Activated naive CD4-positive, alpha-beta T cell treated with anti-CD3 and anti-CD28 coated beads, Interleukin-2, amount 50 U/mL, for 16 hours (primary cell): ENCODE measurements around the gene DELE1.
"Not testable (repeated sequence)": the region's sequence is repeated elsewhere in the genome, so short reads cannot be mapped to it uniquely, and the experiment has no call there.

ENCODE experiments used
- DNase-seq: peaks from one replicate; pipeline ENCODE4 v3.0.0-alpha.2; 2020

The DELE1 gene

DNA sequence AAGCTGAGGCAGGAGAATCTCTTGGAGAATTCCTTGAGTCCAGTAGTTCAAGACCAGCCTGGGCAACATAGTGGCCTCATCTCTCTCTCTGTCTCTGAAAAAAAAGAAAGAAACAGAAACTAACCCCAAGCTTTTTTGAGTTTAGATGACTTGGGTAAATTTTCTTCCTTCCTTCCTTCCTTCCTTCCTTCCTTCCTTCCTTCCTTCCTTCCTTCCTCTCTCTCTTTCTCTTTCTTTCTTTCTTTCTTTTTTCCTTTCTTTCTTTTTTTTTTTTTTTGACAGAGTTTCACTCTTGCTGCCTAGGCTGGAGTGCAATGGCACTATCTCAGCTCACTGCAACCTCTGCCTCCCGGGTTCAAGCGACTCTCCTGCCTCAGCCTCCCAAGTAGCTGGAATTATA lies 33.2 kb upstream of the DELE1 start:
- not testable (repeated sequence) for DNase-seq

DNA sequence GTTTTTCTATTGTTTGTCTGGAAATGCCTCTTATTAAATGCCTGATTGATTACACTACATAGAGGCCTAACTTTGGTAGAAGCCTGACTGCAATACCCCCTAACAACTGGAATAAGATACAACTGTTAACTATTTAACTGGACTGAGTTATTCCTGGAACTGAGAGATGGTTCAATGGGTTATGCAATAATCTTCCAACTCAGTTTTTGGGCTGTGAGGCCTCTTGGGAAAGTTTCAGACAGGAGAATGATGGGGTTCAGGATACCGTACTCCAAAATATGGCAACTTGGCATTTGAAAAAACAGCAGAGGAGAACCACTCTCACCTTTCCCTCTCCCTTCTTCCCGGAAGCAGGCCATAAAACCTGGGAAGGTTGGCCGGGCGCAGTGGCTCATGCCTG lies 26.2 kb upstream of the DELE1 start:
- no peak for DNase-seq

DNA sequence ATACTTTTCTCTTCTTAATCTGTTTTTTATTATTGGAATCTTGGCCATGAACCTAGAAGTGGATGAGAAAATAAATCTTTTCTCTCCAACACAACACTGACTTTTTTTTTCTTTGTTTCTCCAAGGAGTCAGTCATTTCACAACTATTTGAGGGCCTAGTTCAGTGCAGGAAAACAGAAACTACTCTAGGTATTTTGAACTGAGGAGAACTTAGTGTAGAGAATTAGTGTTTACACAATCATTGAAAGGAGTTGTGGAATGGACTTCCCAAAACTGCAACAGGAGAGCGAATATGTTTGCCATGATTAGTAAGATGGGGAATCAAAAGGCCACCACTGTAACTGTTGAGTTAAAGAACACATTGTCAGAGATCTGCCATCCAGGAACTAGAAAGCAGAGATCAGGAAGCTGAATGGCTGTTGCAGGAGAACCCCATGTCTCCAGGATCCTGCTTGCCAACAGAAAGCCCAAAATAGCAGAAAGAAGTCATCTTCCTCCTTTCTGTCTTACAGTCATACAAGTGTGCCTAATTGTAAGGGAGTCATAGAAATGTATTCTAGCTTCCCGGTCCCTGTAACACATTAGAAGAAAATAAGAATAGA lies 25.1 kb upstream of the DELE1 start:
- DNase-seq: no peak

DNA sequence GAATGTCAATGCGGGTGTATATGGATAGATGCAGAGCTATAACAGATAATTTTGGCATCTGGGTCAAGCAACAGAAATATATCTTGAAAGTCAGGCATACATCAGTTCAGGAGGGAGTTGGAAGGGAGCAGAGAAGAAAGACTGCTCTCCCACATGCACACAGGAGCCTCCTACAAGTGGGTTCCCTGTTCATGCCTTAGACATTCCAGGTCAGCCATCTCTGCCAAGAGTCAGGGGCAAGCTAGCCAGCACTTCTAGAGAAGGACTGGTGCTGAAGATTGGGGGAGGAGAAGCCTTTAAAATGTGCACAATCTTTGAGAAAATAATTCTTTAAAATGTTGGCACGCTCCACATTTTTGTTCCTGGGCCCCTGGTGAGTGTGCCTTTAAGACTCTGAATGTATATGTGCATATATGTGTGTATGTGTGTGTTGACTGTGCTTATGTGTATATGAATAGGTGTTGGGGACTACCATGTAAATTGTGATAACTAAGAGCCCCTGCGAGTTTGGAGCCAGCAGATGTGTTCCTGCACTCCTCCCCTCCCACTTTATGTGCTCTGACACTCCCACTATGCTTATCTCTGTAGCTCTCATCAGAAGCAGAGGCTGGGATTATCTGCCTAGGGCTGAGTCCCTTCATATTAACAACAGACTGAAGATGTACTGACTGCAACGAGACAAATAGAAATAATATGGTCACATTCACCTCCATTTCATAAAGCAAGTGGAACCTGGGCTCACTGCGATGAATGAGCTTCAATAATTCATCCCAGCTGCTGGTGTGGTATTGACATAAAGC lies 21.5 kb upstream of the DELE1 start:
- DNase-seq: no peak

DNA sequence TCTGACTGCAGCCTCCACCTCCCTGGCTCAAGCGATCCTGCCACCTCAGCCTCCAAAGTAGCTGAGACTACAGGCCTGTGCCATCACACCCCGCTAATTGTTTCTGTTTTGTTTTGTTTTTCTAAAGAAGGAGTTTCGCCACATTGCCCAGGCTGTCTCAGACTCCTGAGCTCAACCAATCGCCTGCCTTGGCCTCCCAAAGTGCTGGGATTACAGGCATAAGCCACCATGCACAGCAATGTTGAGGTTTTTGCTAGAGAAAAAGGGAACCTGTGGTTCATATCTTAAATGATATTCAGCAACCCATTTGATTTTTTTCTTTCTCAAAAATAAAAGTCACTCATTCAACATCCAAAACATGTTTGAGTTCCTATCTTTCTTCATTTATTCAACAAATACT lies 20.4 kb upstream of the DELE1 start:
- no peak for DNase-seq

DNA sequence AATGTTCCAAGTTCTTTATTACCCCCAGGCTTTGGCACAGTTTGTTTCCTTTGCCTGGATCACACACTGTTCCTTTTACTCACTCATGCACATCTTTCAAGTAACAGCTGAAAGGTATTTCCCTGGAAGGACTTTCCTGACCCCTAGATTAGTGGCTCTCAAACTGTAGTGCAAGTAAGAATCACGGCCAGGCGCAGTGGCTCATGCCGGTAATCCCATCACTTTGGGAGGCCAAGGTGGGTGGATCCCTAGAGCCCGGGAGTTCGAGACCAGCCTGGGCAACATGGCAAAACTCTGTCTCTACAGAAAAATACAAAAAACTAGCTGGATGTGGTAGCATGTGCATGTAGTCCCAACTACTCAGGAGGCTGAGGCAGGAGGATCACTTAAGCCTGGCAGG lies 19.1 kb upstream of the DELE1 start:
- DNase-seq: no peak

DNA sequence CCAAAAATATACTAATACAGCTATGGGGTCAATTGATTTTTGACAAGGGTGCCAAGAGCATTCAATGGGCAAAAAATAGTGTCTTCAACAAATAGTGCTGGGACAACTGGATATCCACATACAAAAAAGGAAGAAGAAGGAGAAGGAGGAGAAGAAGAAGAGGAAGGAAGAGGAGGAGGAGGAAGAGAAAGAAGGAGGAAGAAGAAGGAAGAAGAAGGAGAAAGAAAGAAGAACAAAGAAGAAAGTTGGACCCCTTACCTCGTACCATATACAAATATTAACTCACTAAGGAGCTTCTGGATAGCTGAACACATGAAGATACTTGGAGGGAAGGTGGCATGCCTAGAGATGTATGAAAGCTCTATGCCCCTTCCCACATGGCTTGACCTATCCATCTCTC lies 17.2 kb upstream of the DELE1 start:
- DNase-seq: no peak

DNA sequence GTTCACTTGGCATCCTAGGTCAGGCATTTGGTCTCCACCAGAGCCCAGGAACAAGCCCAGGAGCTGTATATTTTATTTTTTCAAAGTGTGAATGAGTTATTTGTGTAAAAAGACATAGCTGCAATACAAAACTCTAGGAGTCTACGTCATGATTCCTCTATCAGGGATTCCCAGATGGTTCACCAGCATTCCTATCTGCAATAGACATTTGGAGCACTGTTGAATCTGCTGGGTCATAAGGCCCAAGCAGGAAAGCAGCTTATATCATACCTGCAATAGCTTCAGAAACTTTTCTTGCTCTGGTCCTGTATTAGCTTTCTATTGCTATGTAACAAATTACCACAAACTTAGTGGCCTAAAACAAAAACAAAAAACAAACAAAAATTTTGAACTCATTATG lies 16.7 kb upstream of the DELE1 start:
- no peak for DNase-seq

DNA sequence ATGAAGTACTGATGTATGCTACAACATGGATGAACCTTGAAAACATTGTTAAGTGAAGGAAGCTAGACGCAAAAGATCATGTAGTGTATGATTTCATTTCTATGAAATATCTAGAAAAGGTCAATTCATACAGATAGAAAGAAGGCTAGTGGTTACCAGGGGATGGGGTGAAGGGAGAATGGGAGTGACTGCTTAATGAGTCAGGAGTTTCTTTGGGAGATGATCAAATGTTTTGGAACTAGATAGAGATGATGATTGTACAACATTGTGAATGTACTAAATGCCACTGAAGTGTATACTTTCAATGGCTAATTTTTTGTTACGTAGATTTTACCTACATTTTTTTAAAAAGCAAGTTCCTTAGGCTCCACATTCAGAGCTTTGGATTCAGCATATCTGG lies 14.9 kb upstream of the DELE1 start:
- DNase-seq: no peak

DNA sequence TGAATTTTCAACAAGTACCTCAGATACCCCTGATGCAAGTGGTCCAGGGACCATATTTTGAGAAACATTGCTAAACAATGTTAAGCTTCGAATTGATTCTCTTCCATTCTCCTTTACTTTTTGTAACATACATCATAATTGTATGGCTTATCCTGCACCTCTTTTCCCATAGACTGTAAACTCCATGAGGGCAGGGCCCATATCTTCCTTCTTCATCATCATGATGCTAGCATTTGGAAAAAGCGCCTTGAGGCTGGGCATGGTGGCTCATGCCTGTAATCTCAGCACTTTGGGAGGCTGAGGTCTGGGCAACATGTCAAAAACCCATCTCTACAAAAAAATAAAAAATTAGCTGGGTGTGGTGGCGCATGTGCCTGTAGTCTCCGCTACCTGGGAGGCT lies 14.5 kb upstream of the DELE1 start:
- DNase-seq: no peak

DNA sequence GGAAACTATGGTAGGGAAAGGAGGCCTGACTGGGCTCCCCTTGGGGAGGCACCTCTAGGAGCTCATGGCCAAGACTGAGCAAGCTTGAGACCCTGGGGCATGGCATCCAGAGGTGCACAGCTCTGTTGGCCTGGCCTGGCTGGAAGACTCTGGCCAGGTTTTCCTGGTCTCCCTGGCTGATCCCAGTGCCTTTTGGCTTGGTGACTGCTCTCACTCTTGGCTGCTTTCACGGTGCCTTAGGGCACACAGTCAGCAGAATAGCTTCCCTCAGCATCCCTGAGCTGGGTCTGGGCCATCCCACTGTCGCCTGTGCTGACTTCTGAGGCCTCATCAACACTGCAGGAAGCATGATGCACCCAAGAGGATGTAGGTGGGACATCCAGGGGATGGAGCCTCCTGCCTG lies 13.4 kb upstream of the DELE1 start:
- no peak for DNase-seq

DNA sequence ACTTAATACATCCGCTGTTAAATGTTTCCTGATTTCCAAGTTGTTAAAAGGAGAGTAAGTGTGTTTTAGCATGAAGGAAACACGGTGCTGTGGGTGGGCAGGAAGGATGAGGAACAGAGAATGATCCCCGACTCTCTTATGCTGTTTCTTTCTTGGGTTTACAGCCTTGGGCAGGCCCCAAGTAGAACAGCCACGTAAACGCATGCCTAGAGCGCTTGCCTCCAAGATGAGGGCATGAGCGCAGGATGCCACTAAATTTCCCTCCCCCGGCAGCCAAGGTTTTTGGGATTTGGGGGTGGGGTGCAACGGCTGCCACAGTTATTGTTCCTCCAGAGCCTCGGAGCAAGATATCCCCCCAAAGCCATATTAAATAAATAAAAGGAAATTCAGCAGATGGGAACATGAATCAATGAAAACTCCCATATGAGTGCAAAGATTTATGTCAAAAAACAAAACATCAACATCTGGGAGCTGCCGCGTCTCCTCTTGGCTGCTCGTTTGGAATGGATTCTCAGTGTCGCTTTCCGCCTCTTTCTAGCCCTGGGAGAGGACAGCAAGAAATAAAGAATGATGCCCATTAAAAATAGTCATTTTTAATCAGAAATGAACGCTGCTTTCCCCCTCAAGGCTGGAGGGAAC lies 10.0 kb upstream of the DELE1 start:
- no peak for DNase-seq

DNA sequence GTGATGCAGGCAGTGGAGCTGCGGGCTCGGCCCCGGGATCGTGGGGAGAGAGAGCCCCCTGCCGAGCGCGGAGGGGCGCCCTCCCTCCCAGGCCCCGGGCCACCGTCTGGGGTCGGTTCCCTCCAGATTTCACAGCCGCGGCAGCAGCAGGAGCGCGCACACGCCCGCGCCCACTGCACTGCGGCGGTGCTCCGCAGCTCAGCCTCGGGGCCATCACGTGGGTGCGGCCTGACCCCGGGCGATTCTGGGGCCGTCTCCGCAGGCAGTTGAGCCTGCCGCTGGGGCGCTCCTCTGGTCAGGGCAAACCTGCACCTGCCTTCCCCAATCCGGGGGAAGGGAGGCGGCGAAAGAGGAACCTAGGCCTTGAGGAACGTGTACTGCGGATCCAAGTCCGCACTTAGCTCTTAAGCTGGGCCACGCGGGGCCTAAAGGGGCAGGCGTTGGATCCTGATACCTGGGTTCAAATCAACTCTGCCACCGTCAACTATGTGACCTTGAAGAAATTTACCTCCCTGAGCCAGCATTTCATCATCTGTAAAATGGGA lies 9.4 kb upstream of the DELE1 start:
- DNase-seq: peak; percentile 24

DNA sequence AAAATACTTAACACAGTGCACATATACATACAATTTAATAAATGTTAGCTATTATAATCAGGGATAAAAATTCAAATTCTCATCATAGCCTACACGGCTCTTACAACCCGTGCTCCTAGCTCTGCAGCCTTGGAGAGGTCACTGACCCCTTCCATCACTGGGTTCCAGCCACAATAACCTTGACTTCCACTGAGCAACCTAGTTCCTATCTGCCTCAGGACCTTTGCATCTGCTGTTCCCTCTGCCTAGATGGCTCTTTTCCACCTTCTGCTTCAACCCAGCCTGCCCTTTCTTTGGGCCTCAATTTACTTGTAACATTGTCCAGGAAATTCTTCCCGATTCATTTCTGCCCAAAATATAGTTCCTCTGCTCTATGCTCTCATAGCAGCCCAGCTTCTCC lies 8.9 kb upstream of the DELE1 start:
- DNase-seq: no peak

DNA sequence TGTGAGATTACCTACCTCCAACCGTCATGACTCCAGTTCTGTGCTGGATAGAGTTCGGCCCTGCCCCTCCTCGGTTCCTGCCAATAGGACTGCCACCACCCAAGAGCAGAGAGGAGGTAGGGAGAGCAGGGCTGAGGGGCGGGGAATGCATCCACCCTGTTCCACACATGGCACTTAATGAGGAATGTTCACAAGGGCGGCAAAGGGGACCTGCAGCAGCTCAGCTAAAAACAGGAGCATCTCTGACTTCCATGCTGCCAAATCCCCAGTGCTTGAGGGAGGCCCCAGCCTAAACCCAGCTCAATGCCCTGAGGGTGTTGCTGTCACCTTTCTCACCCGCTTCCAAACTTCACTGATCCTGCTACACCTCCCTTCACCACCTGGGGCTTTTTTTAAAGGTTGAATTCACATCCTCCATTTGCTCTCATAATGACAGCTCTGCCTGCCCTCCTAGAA lies 7.8 kb upstream of the DELE1 start:
- no peak for DNase-seq

DNA sequence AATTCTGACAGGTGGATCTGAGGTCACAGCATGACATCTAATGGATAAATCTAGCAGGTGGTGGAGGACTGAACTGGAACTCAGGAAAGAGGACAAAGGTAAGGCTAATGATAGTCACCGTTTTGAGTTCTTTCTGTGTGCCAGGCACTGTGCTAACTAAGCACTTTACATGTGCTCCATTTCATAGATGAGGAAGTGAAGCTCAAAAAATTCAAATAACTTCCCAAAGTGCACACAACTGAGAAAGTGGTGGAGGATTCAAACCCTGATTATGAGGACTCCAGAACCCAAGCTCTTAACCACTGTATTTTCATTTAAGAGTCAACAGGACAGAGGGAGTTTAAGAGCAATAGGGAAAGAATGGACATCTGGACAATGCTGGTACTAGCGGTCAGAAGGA lies 7.1 kb upstream of the DELE1 start:
- DNase-seq: no peak

DNA sequence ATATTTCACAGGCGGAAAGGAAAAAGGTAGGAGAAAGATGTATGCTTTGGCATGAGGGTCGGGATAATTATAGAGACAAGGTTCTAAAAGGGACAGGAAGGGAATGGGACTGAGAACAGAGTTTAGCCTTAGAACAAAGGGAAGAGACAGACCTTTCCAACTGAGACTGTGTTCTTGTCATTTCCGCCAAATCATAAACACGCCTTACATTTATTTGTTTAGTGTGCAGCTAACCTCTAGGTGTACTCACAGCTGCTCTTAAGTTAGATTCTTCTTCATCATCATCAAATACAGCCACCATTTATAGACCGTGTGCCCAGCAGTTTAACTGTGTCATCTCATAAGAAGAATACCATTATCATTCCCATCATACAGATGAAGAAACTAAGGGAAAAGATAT lies 5.9 kb upstream of the DELE1 start:
- DNase-seq: no peak

DNA sequence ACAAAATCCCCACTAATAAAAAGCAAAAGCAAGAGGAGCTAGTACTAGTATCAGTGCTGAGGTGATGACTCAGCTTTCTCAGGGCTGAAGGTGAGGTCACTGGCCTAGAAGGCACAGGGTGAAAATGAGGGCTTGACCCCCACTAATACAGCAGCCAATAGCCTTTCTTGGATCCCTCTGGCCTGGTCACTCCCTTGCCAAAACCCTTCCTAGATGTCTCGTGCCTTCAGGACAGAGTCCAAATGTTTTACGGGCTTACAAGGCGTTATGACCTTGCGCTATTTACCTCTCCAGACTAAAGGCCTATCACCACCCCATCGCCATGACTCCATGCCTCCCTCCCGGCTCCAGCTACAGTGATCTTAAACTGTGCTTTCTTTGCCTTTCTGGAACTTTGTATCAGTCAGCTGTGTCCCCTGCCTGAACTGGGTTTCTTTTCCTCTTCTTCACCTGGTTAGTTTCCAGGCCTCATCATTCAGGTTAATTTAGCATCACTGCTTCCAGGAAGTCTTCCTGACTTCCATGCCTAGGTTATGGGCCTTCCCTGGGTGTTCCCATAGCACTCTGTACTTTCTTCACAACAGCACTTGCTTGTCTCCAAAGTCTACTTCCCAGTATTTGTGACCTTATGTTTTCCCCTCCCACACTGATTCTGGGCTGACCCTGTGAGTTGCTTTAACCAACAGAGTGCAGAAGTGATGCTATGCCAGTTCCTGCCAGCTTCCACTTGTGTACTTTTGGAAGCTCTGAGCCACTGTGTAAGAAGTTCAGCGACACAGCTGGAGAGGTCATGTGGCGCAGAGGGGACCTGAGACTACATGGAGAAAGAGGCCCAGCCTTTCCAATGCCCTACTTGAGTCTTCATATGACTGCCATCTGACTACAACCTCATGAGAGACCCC lies 4.2 kb upstream of the DELE1 start:
- DNase-seq: no peak

DNA sequence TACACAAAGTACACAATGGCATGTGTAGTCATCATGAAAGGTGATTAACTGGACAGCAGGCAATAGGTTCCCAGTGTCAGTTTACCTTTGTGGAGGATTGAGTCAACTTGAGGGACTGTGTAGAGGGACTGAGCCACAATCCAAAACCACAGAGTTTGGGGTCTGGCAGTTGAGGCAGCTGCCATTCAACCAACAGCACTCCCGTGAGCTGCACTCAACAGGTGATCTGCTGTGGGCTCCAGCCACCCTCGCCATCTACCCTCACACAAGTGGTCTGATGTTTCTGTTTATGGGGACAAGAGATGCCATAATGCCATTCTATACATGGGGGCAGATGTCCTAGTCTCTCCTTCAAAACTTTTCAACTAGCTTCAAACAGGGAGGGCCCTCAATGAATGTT lies 2.9 kb upstream of the DELE1 start:
- no peak for DNase-seq

DNA sequence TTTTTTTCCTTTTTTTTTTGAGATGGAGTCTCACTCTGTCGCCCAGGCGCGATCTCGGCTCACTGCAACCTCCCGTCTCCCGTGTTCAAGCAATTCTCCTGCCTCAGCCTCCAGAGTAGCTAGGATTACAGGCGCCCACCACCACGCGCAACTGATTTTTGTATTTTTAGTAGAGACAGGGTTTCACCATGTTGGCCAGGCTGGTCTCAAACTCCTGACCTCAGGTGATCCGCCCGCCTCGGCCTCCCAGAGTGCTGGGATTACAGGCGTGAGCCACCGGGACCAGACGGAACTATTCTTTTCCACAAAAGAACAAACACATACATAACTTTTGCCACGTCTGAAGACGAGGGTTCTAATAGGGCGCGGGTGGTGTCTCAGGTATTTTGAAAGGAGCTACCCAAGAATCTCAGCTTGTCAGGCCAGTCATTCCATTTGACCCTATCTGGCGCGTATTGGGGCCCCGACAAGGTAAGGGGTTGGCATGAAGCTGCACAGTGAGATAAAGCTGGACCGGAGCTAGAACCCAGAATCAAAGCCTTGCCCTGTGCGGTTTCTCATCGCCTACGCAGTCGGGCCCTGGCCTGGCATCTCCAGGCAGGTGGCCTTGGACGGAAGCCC lies 734 bp upstream of the DELE1 start:
- not testable (repeated sequence) for DNase-seq

DNA sequence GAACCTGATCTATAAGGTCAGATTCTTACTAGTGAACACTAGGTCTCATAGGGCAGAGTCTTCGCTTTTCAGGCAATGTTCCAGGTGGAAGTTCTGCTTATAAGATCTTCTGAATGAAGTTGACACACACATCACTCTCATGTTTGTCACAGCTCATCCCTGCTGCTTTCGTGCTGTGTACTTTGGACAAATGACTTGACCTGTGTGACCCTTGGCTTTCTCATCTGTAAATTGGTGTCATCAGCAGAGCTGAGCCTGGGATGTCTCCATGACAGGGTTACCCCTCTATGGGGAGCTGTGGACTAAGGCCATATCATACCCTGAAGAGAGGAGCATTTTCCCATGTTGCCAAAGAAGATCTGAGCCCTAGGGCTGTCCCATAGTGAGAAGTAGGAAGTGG lies 2.8 kb downstream of the DELE1 start:
- no peak for DNase-seq

DNA sequence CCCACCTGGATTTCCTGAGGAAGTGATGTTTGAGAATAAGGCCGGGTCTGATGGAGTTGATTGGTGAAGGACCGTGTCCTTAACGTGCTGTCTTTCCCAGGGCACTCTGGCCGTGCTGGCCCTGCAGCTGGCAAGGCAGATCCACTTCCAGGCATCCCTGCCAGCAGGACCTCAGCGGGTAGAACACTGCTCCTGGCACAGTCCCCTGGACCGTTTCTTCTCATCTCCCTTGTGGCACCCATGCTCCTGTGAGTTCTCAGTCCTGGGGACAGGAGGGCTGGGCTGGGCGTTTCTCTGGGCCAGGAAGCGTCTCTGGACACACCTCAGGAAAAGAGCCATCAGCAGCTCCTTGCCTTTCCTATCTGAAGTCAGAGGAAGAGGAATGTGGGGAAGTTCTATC lies 4.4 kb downstream of the DELE1 start:
- DNase-seq: no peak
